GM12891 (cell line): ENCODE results near the gene IGFBP5.

Experiments used
- DNase-seq: peaks from one replicate; pipeline ENCODE4 v3.0.0; 2011; ENCODE audit warnings: low spot score; ENCODE audit not compliant: insufficient read length
- FAIRE-seq: peaks from 2 replicates; lab custom pipeline; 2011; peaks lifted over from hg19 to GRCh38; lab: Jason Lieb, UNC
- PAX5 ChIP-seq: IDR thresholded peaks from 2 replicates; pipeline ENCODE4 v1.6.1; 2011; ENCODE audit warnings: low read length, moderate library complexity, mild to moderate bottlenecking; ENCODE audit not compliant: insufficient read depth, severe bottlenecking
- POLR2A ChIP-seq: IDR thresholded peaks from 2 replicates; pipeline ENCODE4 v1.6.1; 2011; ENCODE audit warnings: low read depth, low read length, control low read depth
- POLR2AphosphoS5 ChIP-seq: IDR thresholded peaks from 2 replicates; pipeline ENCODE4 v1.6.1; 2011; ENCODE audit warnings: low read depth, low read length, control low read depth
- POU2F2 ChIP-seq: IDR thresholded peaks from 2 replicates; pipeline ENCODE4 v1.6.1; 2011; ENCODE audit warnings: low read depth, mild to moderate bottlenecking, control low read depth, low read length, moderate library complexity
- SPI1 ChIP-seq: IDR thresholded peaks from 2 replicates; pipeline ENCODE4 v1.6.1; 2011; ENCODE audit warnings: low read depth, low read length, control low read depth
- TAF1 ChIP-seq: IDR thresholded peaks from 2 replicates; pipeline ENCODE4 v1.6.1; 2011; ENCODE audit warnings: low read depth, low read length, control low read depth

The IGFBP5 gene

GRCh38 chr2:216626168-216626874, 69.0 kb downstream of the IGFBP5 start:
- TF ChIP-seq TAF1 (no peak), POLR2A (no peak), POU2F2 (no peak), POLR2AphosphoS5 (no peak), PAX5 (no peak), SPI1 (no peak)
- DNase-seq, result no peak
- no peak for FAIRE-seq

DNA sequence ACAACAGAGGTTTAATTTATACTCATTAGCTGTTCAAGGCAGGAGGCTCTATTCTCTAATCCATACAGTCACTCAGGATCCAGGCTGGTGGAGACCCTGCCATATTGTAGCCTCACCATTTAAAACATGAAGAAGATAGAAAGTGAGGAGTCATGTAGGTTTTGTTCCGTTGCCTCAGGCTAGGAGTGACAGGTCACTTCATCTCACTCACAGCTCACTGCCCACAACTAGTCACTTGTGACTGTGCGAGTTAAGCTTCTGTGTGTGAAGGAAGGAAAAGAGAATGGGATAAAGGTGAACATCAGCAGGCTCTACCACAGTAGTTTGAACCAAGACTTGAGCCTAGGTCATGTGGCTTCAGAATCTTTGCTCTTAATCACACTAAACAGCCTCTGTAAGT, 71.1 kb downstream of the IGFBP5 start:
- no peak for TF ChIP-seq TAF1
- TF ChIP-seq POLR2AphosphoS5, result no peak
- TF ChIP-seq PAX5, result no peak
- no peak for TF ChIP-seq POLR2A
- no peak for TF ChIP-seq SPI1
- TF ChIP-seq POU2F2, result no peak
- DNase-seq, result no peak
- no peak for FAIRE-seq

DNA sequence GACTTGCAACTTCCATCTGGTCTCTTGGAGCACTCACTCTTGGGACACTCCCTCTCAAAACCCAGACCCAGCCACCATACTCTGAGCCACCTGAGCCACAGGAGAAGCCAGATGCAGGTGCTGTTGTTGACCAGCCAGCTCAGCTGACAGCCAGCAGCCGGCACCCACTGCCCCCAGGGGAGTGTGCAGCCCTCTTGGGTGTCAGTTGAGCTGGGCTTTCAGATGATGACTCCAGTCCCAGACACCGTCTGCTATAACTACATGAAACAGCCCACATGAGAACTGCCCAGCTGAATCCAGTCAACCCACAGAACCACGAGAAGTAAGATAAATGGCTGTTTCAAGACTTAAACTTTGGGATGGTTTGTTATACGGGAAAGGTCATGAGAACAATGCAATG, 72.8 kb downstream of the IGFBP5 start:
- TF ChIP-seq TAF1, result no peak
- TF ChIP-seq POLR2AphosphoS5, result no peak
- TF ChIP-seq PAX5, result no peak
- no peak for DNase-seq
- FAIRE-seq, result no peak
